Fibroblast of gingiva (primary cell): ENCODE measurements around the gene FANCC.
A peak's percentile ranks its signal among the peaks of the same experiment; 100 is the strongest.

Experiments
- DNase-seq: peaks from one replicate; pipeline ENCODE4 v3.0.0-alpha.2; 2011; ENCODE audit warnings: low read depth

Gene FANCC

DNA sequence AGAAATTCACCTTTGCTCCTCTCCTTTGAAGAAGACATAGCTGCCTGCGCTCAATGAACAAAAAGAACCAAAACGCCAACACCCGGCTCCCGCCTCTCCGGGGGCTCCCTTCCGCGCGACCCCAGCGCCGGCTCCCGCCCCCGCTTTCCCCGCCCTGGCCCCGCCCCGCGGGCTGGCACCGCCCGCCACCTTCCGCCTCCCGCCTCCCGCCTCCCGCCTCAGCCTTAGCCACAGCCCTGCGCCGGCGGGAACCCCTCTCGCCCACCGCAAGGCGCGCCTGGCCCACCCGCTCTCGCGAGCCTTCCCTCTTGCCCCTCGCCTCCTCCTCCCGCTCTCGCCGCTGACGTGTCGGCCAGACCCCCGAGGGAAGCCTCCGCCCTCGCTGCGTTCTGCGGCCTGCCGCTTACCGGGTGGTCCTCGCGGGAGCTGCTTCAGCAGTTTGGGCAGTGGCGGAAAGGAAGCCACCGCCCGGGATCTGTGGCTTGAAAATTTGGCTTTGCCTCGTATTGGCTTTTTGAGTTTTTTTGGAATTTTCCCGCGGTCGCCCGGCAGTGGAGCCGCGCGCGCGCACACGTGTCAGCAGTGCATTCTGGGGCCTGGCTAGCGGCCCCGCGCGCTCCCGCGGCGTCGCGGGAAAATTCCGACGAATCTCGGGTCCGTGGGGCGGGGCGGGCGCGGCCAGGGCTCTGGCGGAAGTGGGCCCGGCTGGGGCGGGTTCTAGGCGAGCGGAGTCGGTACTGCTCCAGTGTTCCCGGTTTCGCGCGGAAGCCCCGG, at the start of gene FANCC:
Gene FANCC (minus strand): TSS at position 591 of the 774 bp plus-strand sequence. CDS start 68,418 bp downstream, outside the sequence.
- DNase-seq = peak; percentile 88

DNA sequence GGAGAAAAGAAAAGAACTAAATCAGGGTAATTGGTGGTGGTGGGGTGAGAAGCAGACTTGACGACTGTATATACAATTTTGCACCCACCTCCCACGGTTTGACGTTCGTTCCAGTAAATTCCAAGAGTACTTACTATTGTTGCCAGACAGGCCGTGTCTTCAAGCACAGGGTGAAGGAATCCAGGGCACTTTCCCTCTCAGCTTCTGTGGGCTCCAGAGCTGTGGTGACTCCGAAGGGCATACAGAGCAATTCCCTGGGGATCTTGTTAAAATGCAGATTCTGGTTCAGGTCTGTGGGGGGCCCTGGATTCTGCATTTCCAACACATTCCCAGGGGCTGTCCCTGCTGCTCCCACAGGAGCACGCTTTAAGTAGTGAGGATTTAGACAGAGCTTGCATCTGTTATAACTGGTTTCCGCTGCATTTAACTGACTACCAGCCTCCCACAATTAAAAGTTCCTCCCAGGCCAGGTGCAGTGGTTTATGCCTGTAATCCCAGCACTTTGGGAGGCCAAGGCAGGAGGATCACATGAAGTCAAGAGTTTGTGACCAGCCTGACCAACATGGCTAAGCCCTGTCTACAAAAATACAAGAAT, 49.3 kb upstream of the FANCC start:
- DNase-seq = no peak

GRCh38 chr9:95365766-95366165, 48.3 kb upstream of the FANCC start:
- no peak for DNase-seq

GRCh38 chr9:95363051-95363841, 45.7 kb upstream of the FANCC start:
- peak; percentile 5 for DNase-seq

DNA sequence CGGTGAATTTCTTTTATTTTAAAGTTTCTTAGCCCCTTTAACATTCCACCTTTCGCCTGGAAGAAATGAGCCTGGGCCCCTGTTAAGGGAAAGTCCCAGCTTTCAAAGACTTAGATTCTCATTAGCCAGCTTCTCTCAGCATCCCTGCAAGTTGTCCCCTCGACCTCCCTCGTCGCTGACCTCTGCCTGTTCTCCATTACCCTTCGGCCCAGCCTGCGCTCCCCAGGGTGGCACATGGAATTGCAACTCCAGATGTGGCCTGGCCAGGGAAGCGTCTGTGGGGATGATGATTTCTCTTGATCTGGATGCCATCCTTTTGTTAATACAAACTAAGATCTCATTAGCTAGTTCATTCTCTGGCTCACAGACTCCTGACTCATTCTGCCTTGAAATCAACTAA, 43.4 kb upstream of the FANCC start:
- DNase-seq = no peak

- no peak for DNase-seq
These were observed 39.8 kb upstream of the FANCC start for GRCh38 chr9:95357316-95357715.

DNA sequence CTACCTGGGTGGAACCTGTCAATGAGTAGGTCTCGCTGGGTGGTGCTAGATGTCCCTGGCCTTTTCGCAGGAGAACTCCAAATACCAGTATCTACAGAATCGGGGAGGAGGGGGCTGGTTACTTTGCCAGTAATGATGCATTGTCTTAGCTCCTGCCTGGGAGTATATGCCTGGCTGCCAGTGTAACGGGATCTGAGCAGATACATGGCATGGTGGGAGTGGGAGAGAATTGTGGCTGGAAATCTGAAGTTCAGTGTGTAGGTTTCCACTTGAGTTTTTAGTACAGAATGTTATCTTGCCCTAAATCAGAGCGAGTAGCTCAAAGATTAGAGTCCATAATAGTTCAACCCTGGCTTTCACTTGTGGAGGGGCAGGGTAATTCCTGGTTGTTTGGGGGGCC, 38.0 kb upstream of the FANCC start:
- DNase-seq = no peak

DNA sequence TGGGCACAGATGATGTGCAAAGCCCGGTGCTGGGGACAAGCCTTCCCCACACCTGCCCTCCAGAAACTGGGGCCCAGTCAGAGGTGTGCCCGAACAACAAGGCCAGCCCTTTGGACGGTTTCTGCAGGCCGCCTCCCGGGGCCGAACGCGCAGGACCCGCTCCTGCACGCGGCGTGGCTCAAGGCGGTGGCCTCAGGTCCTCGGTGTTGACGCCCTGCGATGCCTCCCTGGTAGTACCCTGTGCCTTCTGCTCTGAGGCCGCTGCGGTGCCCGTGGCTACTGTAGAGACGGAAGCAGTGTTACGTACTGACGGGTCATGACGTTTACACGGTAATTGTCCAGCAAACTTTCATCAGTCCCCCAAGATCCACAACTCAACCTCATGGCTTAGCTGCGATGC, 33.5 kb upstream of the FANCC start:
- no peak for DNase-seq

GRCh38 chr9:95350266-95350665, 32.8 kb upstream of the FANCC start:
- no peak for DNase-seq

DNA sequence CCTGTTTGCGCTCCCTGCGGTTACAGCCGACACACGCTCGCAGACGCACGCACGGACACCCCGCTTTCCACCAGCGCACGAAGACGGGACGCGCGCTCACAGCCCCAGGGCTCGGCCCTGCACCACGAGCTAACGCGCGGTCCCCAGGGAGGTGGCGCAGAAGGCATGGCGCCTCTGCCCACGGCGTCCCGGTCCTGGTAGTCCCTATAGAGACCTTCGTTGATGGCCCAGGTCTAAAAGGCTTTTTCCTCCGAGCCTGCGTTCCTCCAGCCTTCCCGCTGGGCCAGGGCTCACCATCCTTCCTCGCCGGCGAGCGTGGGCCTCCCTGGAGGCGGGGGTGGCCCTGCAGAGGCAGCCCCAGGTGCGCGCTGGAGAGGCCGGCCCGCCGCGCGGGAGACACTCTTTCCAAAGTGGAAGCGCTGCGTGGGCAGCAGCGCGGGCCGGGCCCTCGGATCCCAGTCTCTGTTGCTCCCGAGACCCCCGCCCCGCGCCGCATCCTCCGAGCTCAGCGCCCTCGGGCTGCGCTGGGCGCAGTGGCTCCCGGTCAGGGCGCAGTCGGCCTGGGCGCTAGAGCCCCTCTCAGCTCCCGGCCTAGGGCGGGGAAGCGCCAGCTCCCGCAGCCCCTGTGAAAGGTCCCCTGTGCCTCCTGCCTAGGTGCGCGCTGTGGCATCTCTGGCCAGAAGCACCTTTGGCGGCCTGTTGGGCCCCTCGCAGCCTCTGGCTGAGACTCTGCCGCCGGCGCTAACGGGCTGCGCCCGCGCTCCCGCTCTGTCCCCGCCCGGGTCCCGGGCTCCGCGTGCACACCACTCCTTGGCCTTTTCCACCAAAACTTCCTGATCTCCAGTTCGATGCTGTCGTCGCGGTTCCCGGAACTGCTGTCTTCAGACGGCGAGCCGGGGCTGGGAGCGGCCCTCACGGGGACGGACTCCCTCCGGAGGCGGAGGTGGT, 31.9 kb upstream of the FANCC start:
- DNase-seq = no peak

- DNase-seq = no peak
These were observed 28.5 kb upstream of the FANCC start for GRCh38 chr9:95346021-95346420.

- no peak for DNase-seq
These were observed 27.3 kb upstream of the FANCC start for GRCh38 chr9:95344735-95345325.

DNA sequence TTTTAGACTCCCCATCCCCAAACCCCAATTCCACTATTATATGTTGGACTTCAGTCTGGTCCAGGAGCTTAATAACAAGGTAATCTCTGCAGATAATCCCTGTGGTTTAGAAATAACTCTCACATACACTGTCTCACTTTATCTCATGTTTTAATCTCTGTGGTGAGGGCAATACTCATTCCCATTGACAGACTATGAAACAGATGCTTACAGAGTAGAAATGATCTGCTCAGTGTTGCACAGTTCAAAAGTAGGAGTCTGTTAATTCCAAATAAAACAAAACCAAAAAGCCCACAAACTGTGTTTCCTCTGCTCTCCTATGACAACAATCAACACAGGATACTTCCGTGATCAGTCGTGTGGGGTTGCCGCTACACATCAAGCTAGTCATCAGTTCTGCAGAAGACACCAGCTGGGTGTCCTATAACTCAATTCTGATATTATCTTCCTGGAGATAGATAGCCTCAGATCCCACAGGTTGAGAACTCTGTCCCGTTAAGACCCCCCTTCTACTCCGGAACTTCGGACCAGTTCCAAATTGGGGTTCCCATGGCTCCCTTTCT, 26.3 kb upstream of the FANCC start:
- DNase-seq = no peak

DNA sequence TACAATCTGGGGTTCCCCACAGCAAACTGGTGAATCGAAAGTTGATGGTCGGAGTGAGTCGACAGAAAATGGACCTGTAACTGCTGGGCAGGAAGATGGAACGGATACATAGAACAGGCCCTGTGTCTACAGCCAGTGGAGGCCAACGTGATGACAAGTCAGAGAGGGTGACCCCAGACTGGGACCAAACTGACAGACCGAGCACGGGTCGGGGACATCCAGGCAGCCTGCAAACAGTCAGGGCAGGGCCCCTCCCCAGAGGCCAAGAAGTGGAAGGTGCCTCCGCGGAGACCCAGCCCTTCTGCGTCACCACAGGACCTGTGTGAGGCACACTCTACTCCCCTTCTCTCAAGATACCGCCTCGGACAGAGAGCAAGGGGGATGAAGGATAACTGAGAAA, 25.1 kb upstream of the FANCC start:
- no peak for DNase-seq

GRCh38 chr9:95341293-95341962, 23.9 kb upstream of the FANCC start:
- DNase-seq = peak; percentile 46

DNA sequence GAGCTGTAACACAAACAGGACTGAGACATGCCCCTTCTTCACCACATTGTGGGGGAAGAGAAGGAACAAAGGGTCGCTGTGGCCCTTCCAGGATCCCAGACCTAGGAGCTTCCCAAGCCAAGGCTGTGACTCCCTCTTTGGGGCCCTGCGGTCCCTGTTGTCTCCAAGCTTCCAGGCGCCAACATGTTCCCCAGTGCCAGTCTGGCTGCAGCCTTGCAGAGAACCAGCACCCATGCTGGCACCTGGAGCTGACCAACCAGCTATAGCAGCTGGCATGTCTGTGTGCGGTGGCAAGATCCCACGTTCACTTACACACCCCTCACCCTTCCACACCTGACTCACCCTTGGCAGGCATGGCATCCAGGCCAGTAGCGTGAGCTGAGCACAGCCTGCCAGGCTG, 20.7 kb upstream of the FANCC start:
- no peak for DNase-seq

GRCh38 chr9:95336281-95336680, 18.8 kb upstream of the FANCC start:
- peak; percentile 35 for DNase-seq

- DNase-seq = peak; percentile 49
These were observed 15.9 kb upstream of the FANCC start for GRCh38 chr9:95333426-95333825.

DNA sequence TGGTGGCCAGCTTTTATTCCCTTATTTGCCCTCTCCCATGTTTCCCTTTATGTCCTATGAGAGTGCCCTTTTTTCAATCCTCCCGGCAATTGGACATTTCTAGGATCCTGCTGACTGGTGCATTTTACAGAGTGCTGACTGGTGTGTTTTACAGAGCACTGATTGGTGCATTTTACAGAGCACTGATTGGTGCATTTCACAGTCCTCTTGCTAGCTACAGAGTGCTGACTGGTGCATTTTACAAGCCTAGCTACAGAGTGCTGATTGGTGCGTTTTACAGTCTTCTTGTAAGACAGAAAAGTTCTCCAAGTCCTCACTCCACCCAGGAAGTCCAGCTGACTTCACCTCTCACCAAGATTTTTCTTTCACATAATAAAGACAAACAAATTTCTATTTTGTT, 15.4 kb upstream of the FANCC start:
- no peak for DNase-seq

GRCh38 chr9:95330720-95331404, 13.4 kb upstream of the FANCC start:
- DNase-seq = no peak
